ENCODE results near the gene ASPSCR1.

The ASPSCR1 gene

GRCh38 chr17:82007495-82008257 lies 30.2 kb downstream of the ASPSCR1 start:
- H3K36me3 ChIP-seq (ENCODE audit: insufficient read depth, low read length) = no peaks in the 10 kb centered on the region
- no peak overlapping the region for H3K4me3 ChIP-seq (ENCODE audit: low read depth, low read length)
- no peaks in the 10 kb centered on the region for H3K79me2 ChIP-seq (ENCODE audit: control insufficient read depth, insufficient read depth, low read length, unreplicated experiment)
- peaks cover 38% of the 10 kb centered on the region for H3K4me1 ChIP-seq (ENCODE audit: control insufficient read depth, insufficient read depth, low read length, unreplicated experiment)
- H3K27ac ChIP-seq (ENCODE audit: low read depth, low read length) = no peak overlapping the region
- no peaks in the 10 kb centered on the region for H3K27me3 ChIP-seq (ENCODE audit: insufficient read depth, low read length)
- H2AFZ ChIP-seq (ENCODE audit: low read length, unreplicated experiment) = no peak overlapping the region

- Histone ChIP-seq H3K36me3 (ENCODE audit: insufficient read depth, low read length) (no peaks in the 10 kb centered on the region), H3K27ac (ENCODE audit: low read depth, low read length) (no peak overlapping the region), H3K4me3 (ENCODE audit: low read depth, low read length) (no peak overlapping the region), H3K4me1 (ENCODE audit: control insufficient read depth, insufficient read depth, low read length, unreplicated experiment) (peaks cover 31% of the 10 kb centered on the region), H3K79me2 (ENCODE audit: control insufficient read depth, insufficient read depth, low read length, unreplicated experiment) (no peaks in the 10 kb centered on the region), H3K27me3 (ENCODE audit: insufficient read depth, low read length) (no peaks in the 10 kb centered on the region), H2AFZ (ENCODE audit: low read length, unreplicated experiment) (no peak overlapping the region)
Observed at GRCh38 chr17:82008258-82008940, 31.0 kb downstream of the ASPSCR1 start.

- no peak overlapping the region for H2AFZ ChIP-seq (ENCODE audit: low read length, unreplicated experiment)
Observed at GRCh38 chr17:82008941-82009405, 31.5 kb downstream of the ASPSCR1 start.

GRCh38 chr17:82009413-82009812 lies 32.0 kb downstream of the ASPSCR1 start:
- Histone ChIP-seq H3K36me3 (ENCODE audit: insufficient read depth, low read length) (no peaks in the 10 kb centered on the region), H3K79me2 (ENCODE audit: control insufficient read depth, insufficient read depth, low read length, unreplicated experiment) (no peaks in the 10 kb centered on the region), H3K27ac (ENCODE audit: low read depth, low read length) (no peak overlapping the region), H3K27me3 (ENCODE audit: insufficient read depth, low read length) (no peaks in the 10 kb centered on the region), H3K4me3 (ENCODE audit: low read depth, low read length) (no peak overlapping the region), H2AFZ (ENCODE audit: low read length, unreplicated experiment) (no peak overlapping the region), H3K4me1 (ENCODE audit: control insufficient read depth, insufficient read depth, low read length, unreplicated experiment) (peaks cover 24% of the 10 kb centered on the region)

More at GRCh38 chr17:82008941-82009405, 31.5 kb downstream of the ASPSCR1 start:
- H3K4me3 ChIP-seq (ENCODE audit: low read depth, low read length) = no peak overlapping the region
- H3K79me2 ChIP-seq (ENCODE audit: control insufficient read depth, insufficient read depth, low read length, unreplicated experiment) = no peaks in the 10 kb centered on the region
- H3K27ac ChIP-seq (ENCODE audit: low read depth, low read length) = no peak overlapping the region
- no peaks in the 10 kb centered on the region for H3K36me3 ChIP-seq (ENCODE audit: insufficient read depth, low read length)
- H3K27me3 ChIP-seq (ENCODE audit: insufficient read depth, low read length) = no peaks in the 10 kb centered on the region
- H3K4me1 ChIP-seq (ENCODE audit: control insufficient read depth, insufficient read depth, low read length, unreplicated experiment) = peaks cover 28% of the 10 kb centered on the region

GRCh38 chr17:82010575-82011525 lies 33.4 kb downstream of the ASPSCR1 start:
- H2AFZ ChIP-seq (ENCODE audit: low read length, unreplicated experiment) = no peak overlapping the region
- H3K27me3 ChIP-seq (ENCODE audit: insufficient read depth, low read length) = no peaks in the 10 kb centered on the region
- peaks cover 10% of the 10 kb centered on the region for H3K4me1 ChIP-seq (ENCODE audit: control insufficient read depth, insufficient read depth, low read length, unreplicated experiment)
- no peak overlapping the region for H3K4me3 ChIP-seq (ENCODE audit: low read depth, low read length)
- no peaks in the 10 kb centered on the region for H3K36me3 ChIP-seq (ENCODE audit: insufficient read depth, low read length)
- no peaks in the 10 kb centered on the region for H3K79me2 ChIP-seq (ENCODE audit: control insufficient read depth, insufficient read depth, low read length, unreplicated experiment)
- H3K27ac ChIP-seq (ENCODE audit: low read depth, low read length) = no peak overlapping the region

GRCh38 chr17:82011617-82012187 lies 34.3 kb downstream of the ASPSCR1 start:
- Histone ChIP-seq H3K79me2 (ENCODE audit: control insufficient read depth, insufficient read depth, low read length, unreplicated experiment) (no peaks in the 10 kb centered on the region), H2AFZ (ENCODE audit: low read length, unreplicated experiment) (no peak overlapping the region), H3K27me3 (ENCODE audit: insufficient read depth, low read length) (no peaks in the 10 kb centered on the region), H3K4me3 (ENCODE audit: low read depth, low read length) (no peak overlapping the region), H3K4me1 (ENCODE audit: control insufficient read depth, insufficient read depth, low read length, unreplicated experiment) (peaks cover 3% of the 10 kb centered on the region), H3K36me3 (ENCODE audit: insufficient read depth, low read length) (no peaks in the 10 kb centered on the region), H3K27ac (ENCODE audit: low read depth, low read length) (no peak overlapping the region)

- Histone ChIP-seq H3K4me1 (ENCODE audit: control insufficient read depth, insufficient read depth, low read length, unreplicated experiment) (no peaks in the 10 kb centered on the region), H3K79me2 (ENCODE audit: control insufficient read depth, insufficient read depth, low read length, unreplicated experiment) (no peaks in the 10 kb centered on the region), H3K36me3 (ENCODE audit: insufficient read depth, low read length) (no peaks in the 10 kb centered on the region), H3K4me3 (ENCODE audit: low read depth, low read length) (no peak overlapping the region), H2AFZ (ENCODE audit: low read length, unreplicated experiment) (no peak overlapping the region), H3K27ac (ENCODE audit: low read depth, low read length) (no peak overlapping the region), H3K27me3 (ENCODE audit: insufficient read depth, low read length) (no peaks in the 10 kb centered on the region)
Observed at GRCh38 chr17:82012261-82012639, 34.8 kb downstream of the ASPSCR1 start.

- H3K79me2 ChIP-seq (ENCODE audit: control insufficient read depth, insufficient read depth, low read length, unreplicated experiment) = no peaks in the 10 kb centered on the region
- no peaks in the 10 kb centered on the region for H3K27me3 ChIP-seq (ENCODE audit: insufficient read depth, low read length)
- H3K36me3 ChIP-seq (ENCODE audit: insufficient read depth, low read length) = no peaks in the 10 kb centered on the region
- no peaks in the 10 kb centered on the region for H3K4me1 ChIP-seq (ENCODE audit: control insufficient read depth, insufficient read depth, low read length, unreplicated experiment)
- H3K27ac ChIP-seq (ENCODE audit: low read depth, low read length) = no peak overlapping the region
- H2AFZ ChIP-seq (ENCODE audit: low read length, unreplicated experiment) = no peak overlapping the region
- H3K4me3 ChIP-seq (ENCODE audit: low read depth, low read length) = no peak overlapping the region
Observed at GRCh38 chr17:82012640-82013295, 35.3 kb downstream of the ASPSCR1 start.

- Histone ChIP-seq H3K27ac (ENCODE audit: low read depth, low read length) (no peak overlapping the region), H3K27me3 (ENCODE audit: insufficient read depth, low read length) (no peaks in the 10 kb centered on the region), H3K4me3 (ENCODE audit: low read depth, low read length) (no peak overlapping the region)
Observed at GRCh38 chr17:82013341-82013740, 35.9 kb downstream of the ASPSCR1 start.

More at GRCh38 chr17:82013341-82013740, 35.9 kb downstream of the ASPSCR1 start:
- Histone ChIP-seq H2AFZ (ENCODE audit: low read length, unreplicated experiment) (no peak overlapping the region), H3K4me1 (ENCODE audit: control insufficient read depth, insufficient read depth, low read length, unreplicated experiment) (no peaks in the 10 kb centered on the region), H3K36me3 (ENCODE audit: insufficient read depth, low read length) (no peaks in the 10 kb centered on the region), H3K79me2 (ENCODE audit: control insufficient read depth, insufficient read depth, low read length, unreplicated experiment) (no peaks in the 10 kb centered on the region)
